HG03064 (cell line): ENCODE data around the gene ASF1A.
"Not testable (repeated sequence)": the region's sequence is repeated elsewhere in the genome, so short reads cannot be mapped to it uniquely, and the experiment has no call there.

ENCODE experiments used
- ATAC-seq: cut with Tn5 transposase; IDR thresholded peaks from one replicate; pipeline ENCODE4 v1.9.1; 2021; ENCODE audit warnings: low read depth; ENCODE audit not compliant: unreplicated experiment

The ASF1A gene

GRCh38 chr6:118893807-118894424 lies at the start of gene ASF1A:
Gene ASF1A (plus strand): TSS chr6:118894152. CDS start chr6:118894414, 262 bp downstream.
- ATAC-seq: peak; percentile 61

GRCh38 chr6:118844915-118845314 lies 49.0 kb upstream of the ASF1A start:
- ATAC-seq: peak; percentile 52

GRCh38 chr6:118853408-118853807 lies 40.5 kb upstream of the ASF1A start:
- no peak for ATAC-seq

- ATAC-seq: no peak
These were observed 37.7 kb upstream of the ASF1A start for GRCh38 chr6:118856301-118856700.

GRCh38 chr6:118859517-118860064 lies 34.4 kb upstream of the ASF1A start:
- no peak for ATAC-seq

- no peak for ATAC-seq
These were observed 33.6 kb upstream of the ASF1A start for GRCh38 chr6:118860363-118860762.

GRCh38 chr6:118860880-118861279 lies 33.1 kb upstream of the ASF1A start:
- no peak for ATAC-seq

GRCh38 chr6:118862443-118862842 lies 31.5 kb upstream of the ASF1A start:
- no peak for ATAC-seq

GRCh38 chr6:118864341-118865099 lies 29.4 kb upstream of the ASF1A start:
- ATAC-seq: peak; percentile 68

- no peak for ATAC-seq
These were observed 28.9 kb upstream of the ASF1A start for GRCh38 chr6:118865100-118865391.

- ATAC-seq: no peak
These were observed 26.8 kb upstream of the ASF1A start for GRCh38 chr6:118867181-118867580.

- ATAC-seq: not testable (repeated sequence)
These were observed 25.1 kb upstream of the ASF1A start for GRCh38 chr6:118868901-118869300.

- no peak for ATAC-seq
These were observed 24.6 kb upstream of the ASF1A start for GRCh38 chr6:118869350-118869749.

- ATAC-seq: no peak
These were observed 23.9 kb upstream of the ASF1A start for GRCh38 chr6:118869894-118870589.

- ATAC-seq: no peak
These were observed 22.6 kb upstream of the ASF1A start for GRCh38 chr6:118871331-118871730.

GRCh38 chr6:118872318-118872717 lies 21.6 kb upstream of the ASF1A start:
- no peak for ATAC-seq

- no peak for ATAC-seq
These were observed 21.2 kb upstream of the ASF1A start for GRCh38 chr6:118872726-118873125.

- no peak for ATAC-seq
These were observed 20.7 kb upstream of the ASF1A start for GRCh38 chr6:118873239-118873638.

- no peak for ATAC-seq
These were observed 18.3 kb upstream of the ASF1A start for GRCh38 chr6:118875672-118876071.

GRCh38 chr6:118876198-118876597 lies 17.8 kb upstream of the ASF1A start:
- no peak for ATAC-seq

- ATAC-seq: no peak
These were observed 17.1 kb upstream of the ASF1A start for GRCh38 chr6:118876814-118877213.
